Spleen (tissue), 7 donors: Measurements from ENCODE around the gene PON1.

Experiments used
- POLR2A ChIP-seq, 3 donors: fragments of 450-650 bp; IDR thresholded peaks; one replicate each; pipeline ENCODE4 v1.5.1; 2017; ENCODE audit warnings: antibody characterized with exemption in 3 of 3, mild to moderate bottlenecking in 1 of 3
- TF ChIP-seq, protein P1 (sequence below), 11 experiments: fragments of 200-600 bp in 7 of 11; fragments of 450-650 bp in 4 of 11; sonication (generic) in 4 of 11; IDR thresholded peaks in 8 of 11; conservative IDR thresholded peaks in 3 of 11; 1 replicate in 7 of 11; 2 replicates in 4 of 11; pipeline versions ENCODE4 v1.4.0 to v1.8.0; 2016 to 2021; ENCODE audit warnings: antibody characterized with exemption in 11 of 11, inconsistent platforms in 4 of 11, mild to moderate bottlenecking in 1 of 11
- donor health status: DM: no; HTN: no; CAD: no; lungs with moderate emphysema.
- donor health status: DM: no; HTN: no; CAD: no.
- donor health status: DM: no; HTN: no; CAD: no.

DNA sequence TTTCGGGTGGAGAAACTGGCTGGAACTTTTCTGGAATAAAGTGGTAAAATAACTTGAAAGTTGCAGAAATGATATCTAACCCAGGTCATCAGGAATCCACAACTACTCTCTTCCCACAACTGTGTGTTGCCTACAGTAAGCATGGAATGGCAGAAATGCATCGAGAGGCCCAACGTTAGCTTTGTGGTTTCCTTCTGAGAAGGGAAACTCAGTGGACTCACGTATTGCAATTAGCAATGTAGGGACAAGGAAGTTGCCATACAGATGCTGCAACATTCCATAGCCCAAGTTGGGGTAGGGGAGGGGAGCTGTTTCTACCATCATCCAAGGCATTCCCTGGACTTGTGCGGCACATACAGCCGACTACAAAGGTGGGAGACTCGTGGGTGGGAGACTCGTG lies 1.9 kb downstream of the PON1 start:
- TF ChIP-seq, protein P1, sequence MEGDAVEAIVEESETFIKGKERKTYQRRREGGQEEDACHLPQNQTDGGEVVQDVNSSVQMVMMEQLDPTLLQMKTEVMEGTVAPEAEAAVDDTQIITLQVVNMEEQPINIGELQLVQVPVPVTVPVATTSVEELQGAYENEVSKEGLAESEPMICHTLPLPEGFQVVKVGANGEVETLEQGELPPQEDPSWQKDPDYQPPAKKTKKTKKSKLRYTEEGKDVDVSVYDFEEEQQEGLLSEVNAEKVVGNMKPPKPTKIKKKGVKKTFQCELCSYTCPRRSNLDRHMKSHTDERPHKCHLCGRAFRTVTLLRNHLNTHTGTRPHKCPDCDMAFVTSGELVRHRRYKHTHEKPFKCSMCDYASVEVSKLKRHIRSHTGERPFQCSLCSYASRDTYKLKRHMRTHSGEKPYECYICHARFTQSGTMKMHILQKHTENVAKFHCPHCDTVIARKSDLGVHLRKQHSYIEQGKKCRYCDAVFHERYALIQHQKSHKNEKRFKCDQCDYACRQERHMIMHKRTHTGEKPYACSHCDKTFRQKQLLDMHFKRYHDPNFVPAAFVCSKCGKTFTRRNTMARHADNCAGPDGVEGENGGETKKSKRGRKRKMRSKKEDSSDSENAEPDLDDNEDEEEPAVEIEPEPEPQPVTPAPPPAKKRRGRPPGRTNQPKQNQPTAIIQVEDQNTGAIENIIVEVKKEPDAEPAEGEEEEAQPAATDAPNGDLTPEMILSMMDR (IDR thresholded peaks at IDR 0.05 in 8 of 11, conservative IDR thresholded peaks at IDR 0.05 in 3 of 11), result no peak
- no peak for TF ChIP-seq POLR2A (IDR thresholded peaks at IDR 0.05)
